ENCODE measurements around the gene DENND1C.
A peak's percentile ranks its signal among the peaks of the same experiment; 100 is the strongest.
"Not testable (repeated sequence)": the region's sequence is repeated elsewhere in the genome, so short reads cannot be mapped to it uniquely, and the experiment has no call there.

The DENND1C gene

GRCh38 chr19:6452223-6452614 is 29.4 kb downstream of the DENND1C start:
- DNase-seq, result no peak

GRCh38 chr19:6451583-6452222 is 29.9 kb downstream of the DENND1C start:
- DNase-seq, result no peak

- no peak for DNase-seq
Measured at GRCh38 chr19:6450166-6450565, 31.4 kb downstream of the DENND1C start.

- no peak for DNase-seq
Measured at GRCh38 chr19:6448045-6448444, 33.5 kb downstream of the DENND1C start.

- DNase-seq, result no peak
Measured at GRCh38 chr19:6446452-6446851, 35.1 kb downstream of the DENND1C start.

- no peak for DNase-seq
Measured at GRCh38 chr19:6443986-6444385, 37.6 kb downstream of the DENND1C start.

- no peak for DNase-seq
Measured at GRCh38 chr19:6442087-6442688, 39.4 kb downstream of the DENND1C start.

GRCh38 chr19:6440905-6441304 is 40.7 kb downstream of the DENND1C start:
- DNase-seq, result no peak

GRCh38 chr19:6439743-6440142 is 41.8 kb downstream of the DENND1C start:
- DNase-seq, result no peak

GRCh38 chr19:6433663-6434062 is 47.9 kb downstream of the DENND1C start, which contains the start of gene SLC25A41:
Gene SLC25A41, minus strand, starts transcription at chr19:6433763. Its CDS starts 70 bp downstream, at chr19:6433693.
- no peak for DNase-seq

GRCh38 chr19:6433165-6433564 is 48.4 kb downstream of the DENND1C start:
- DNase-seq, result no peak

- DNase-seq, result no peak
Measured at GRCh38 chr19:6431891-6432290, 49.7 kb downstream of the DENND1C start.

GRCh38 chr19:6429419-6430221 is 52.0 kb downstream of the DENND1C start:
- no peak for DNase-seq

- DNase-seq, result not testable (repeated sequence)
Measured at GRCh38 chr19:6428692-6429418, 52.7 kb downstream of the DENND1C start.

GRCh38 chr19:6427131-6427530 is 54.5 kb downstream of the DENND1C start:
- no peak for DNase-seq

- no peak for DNase-seq
Measured at GRCh38 chr19:6425732-6426620, 55.6 kb downstream of the DENND1C start.

- DNase-seq, result peak; percentile 100
Measured at GRCh38 chr19:6424939-6425731, 56.5 kb downstream of the DENND1C start.

- DNase-seq, result no peak
Measured at GRCh38 chr19:6424195-6424938, 57.2 kb downstream of the DENND1C start, which contains the start of gene KHSRP. Gene KHSRP, minus strand, starts transcription at chr19:6424811. Its CDS starts 110 bp downstream, at chr19:6424701.

- DNase-seq, result no peak
Measured at GRCh38 chr19:6423499-6424194, 57.9 kb downstream of the DENND1C start.

Measured in NCI-H1092 treated with DMSO at 0.1 percent for 48 hours (cell line).